GM13977 (cell line): ENCODE measurements around the gene PROX1.

Source experiments
- DNase-seq: peaks from one replicate; pipeline ENCODE4 v3.0.0; 2012; ENCODE audit warnings: low spot score
- CTCF ChIP-seq: IDR thresholded peaks from 2 replicates; pipeline ENCODE4 v1.5.1; 2012; ENCODE audit warnings: mild to moderate bottlenecking, control low read depth; ENCODE audit not compliant: insufficient read depth; ENCODE audit errors: extremely low read depth, missing control alignments
- in situ Hi-C: fragments of 300-500 bp; cut with MboI; formaldehyde crosslinking; loops from one replicate; pipeline ENCODE4 v1.12.0; 2022; ENCODE audit warnings: low sequenced_read_pairs, low pct_unique_long_range_greater_than_20kb, mixed read lengths, inconsistent platforms; ENCODE audit not compliant: unreplicated experiment

The PROX1 gene

GRCh38 chr1:214051786-214052185, 64.0 kb downstream of the PROX1 start:
- DNase-seq = no peak
- TF ChIP-seq CTCF = no peak
- in situ Hi-C loops = no loop called here

GRCh38 chr1:214058076-214058475, 70.3 kb downstream of the PROX1 start:
- no peak for DNase-seq
- TF ChIP-seq CTCF = no peak
- in situ Hi-C loops = no loop called here

- TF ChIP-seq CTCF = no peak
- in situ Hi-C loops = no loop called here
- no peak for DNase-seq
Observed at GRCh38 chr1:214066190-214066589, 78.4 kb downstream of the PROX1 start.

- DNase-seq = no peak
- no peak for TF ChIP-seq CTCF
- in situ Hi-C loops = no loop called here
Observed at GRCh38 chr1:214066936-214067335, 79.2 kb downstream of the PROX1 start.

- in situ Hi-C loops = no loop called here
- no peak for DNase-seq
- TF ChIP-seq CTCF = no peak
Observed at GRCh38 chr1:214067397-214067796, 79.6 kb downstream of the PROX1 start.

- in situ Hi-C loops = no loop called here
- DNase-seq = no peak
- TF ChIP-seq CTCF = no peak
Observed at GRCh38 chr1:214067853-214068703, 80.3 kb downstream of the PROX1 start.
